ENCODE results near the gene EIF4G1. TPM values are rescaled to one million over a fixed set of nuclear protein-coding genes. Genes with fewer than 3 reads are reported as not detected.
A peak's percentile ranks its signal among the peaks of the same experiment; 100 is the strongest.

EIF4G1 gene
- total RNA-seq, 2 donors from 2014 or later, result 263 to 524 TPM

- H3K27me3 ChIP-seq, result no peaks in the 10 kb centered on the region
- intact Hi-C loops (cut with DNase I), result no loop called here
- no peak for DNase-seq
- TF ChIP-seq, protein P1, sequence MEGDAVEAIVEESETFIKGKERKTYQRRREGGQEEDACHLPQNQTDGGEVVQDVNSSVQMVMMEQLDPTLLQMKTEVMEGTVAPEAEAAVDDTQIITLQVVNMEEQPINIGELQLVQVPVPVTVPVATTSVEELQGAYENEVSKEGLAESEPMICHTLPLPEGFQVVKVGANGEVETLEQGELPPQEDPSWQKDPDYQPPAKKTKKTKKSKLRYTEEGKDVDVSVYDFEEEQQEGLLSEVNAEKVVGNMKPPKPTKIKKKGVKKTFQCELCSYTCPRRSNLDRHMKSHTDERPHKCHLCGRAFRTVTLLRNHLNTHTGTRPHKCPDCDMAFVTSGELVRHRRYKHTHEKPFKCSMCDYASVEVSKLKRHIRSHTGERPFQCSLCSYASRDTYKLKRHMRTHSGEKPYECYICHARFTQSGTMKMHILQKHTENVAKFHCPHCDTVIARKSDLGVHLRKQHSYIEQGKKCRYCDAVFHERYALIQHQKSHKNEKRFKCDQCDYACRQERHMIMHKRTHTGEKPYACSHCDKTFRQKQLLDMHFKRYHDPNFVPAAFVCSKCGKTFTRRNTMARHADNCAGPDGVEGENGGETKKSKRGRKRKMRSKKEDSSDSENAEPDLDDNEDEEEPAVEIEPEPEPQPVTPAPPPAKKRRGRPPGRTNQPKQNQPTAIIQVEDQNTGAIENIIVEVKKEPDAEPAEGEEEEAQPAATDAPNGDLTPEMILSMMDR (IDR thresholded peaks at IDR 0.05), result no peak
- no peak overlapping the region for H3K9ac ChIP-seq (ENCODE audit: low read depth in 2 of 2, low read length in 2 of 2)
- no peak overlapping the region for H3K27ac ChIP-seq
- H3K4me3 ChIP-seq, result no peak overlapping the region
- H3K9me3 ChIP-seq, result no peaks in the 10 kb centered on the region
- no peaks in the 10 kb centered on the region for H3K4me1 ChIP-seq
- peaks cover 19% of the 10 kb centered on the region for H3K36me3 ChIP-seq
Measured at GRCh38 chr3:184307915-184308314, 6.5 kb upstream of the EIF4G1 start.

GRCh38 chr3:184308744-184309143 lies 5.7 kb upstream of the EIF4G1 start:
- H3K27me3 ChIP-seq, result no peaks in the 10 kb centered on the region
- H3K4me1 ChIP-seq, result no peaks in the 10 kb centered on the region
- TF ChIP-seq, protein P1 (IDR thresholded peaks at IDR 0.05), result no peak
- intact Hi-C loops (cut with DNase I), result no loop called here
- no peak for DNase-seq
- no peak overlapping the region for H3K27ac ChIP-seq
- no peak overlapping the region for H3K4me3 ChIP-seq
- no peaks in the 10 kb centered on the region for H3K9me3 ChIP-seq
- H3K36me3 ChIP-seq, result peaks cover 18% of the 10 kb centered on the region
- H3K9ac ChIP-seq (ENCODE audit: low read depth in 2 of 2, low read length in 2 of 2), result no peak overlapping the region

GRCh38 chr3:184311633-184312032 lies 2.8 kb upstream of the EIF4G1 start:
- no peaks in the 10 kb centered on the region for H3K27me3 ChIP-seq
- TF ChIP-seq, protein P1 (IDR thresholded peaks at IDR 0.05), result no peak
- no peak overlapping the region for H3K27ac ChIP-seq
- H3K4me3 ChIP-seq, result no peak overlapping the region
- peaks cover 8% of the 10 kb centered on the region for H3K36me3 ChIP-seq
- no peaks in the 10 kb centered on the region for H3K9me3 ChIP-seq
- H3K9ac ChIP-seq (ENCODE audit: low read depth in 2 of 2, low read length in 2 of 2), result no peak overlapping the region
- peaks cover under 1% of the 10 kb centered on the region for H3K4me1 ChIP-seq
- intact Hi-C loops (cut with DNase I), result no loop called here
- DNase-seq, result no peak

DNA sequence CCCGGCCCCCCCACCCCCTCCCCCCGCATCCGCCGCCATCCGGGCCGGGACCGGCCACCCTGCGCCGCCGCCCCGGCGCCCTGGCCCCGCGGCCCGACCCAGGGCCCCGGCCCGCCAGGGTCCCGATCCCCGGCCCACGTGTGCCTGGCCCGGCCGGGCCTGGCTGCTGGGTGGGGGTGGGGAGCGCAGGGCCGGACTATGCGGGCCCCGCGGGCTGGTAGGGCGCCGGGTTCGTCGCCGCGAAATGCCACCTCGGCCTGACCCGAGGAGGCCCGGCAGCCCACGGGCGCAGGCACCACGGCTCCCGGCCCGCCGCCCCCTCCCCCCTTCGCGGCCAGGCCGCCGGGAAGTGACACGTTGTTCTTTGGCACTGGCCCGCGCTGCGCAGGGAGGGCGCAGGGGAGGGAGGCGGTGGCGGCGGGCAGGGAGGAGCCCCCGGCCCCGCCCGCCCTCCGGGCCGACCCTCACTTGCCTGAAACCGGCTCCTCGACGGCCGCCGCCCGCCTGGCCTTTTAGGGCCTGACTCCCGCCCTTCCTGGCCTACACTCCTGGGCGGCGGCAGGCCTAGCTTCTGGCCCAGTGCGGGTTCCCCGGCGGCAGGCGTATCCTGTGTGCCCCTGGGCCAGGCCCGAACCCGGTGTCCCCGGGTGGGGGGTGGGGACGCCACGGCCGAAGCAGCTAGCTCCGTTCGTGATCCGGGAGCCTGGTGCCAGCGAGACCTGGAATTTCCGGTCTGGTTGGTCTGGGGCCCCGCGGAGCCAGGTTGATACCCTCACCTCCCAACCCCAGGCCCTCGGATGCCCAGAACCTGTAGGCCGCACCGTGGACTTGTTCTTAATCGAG lies 515 bp downstream of the EIF4G1 start:
- peaks cover 15% of the 10 kb centered on the region for H3K4me1 ChIP-seq
- H3K9me3 ChIP-seq, result no peaks in the 10 kb centered on the region
- H3K9ac ChIP-seq (ENCODE audit: low read depth in 2 of 2, low read length in 2 of 2), result peak overlapping the region; percentile 96 to 97

GRCh38 chr3:184315543-184315867 lies 1.1 kb downstream of the EIF4G1 start:
- peak overlapping the region; percentile 66 for H3K4me3 ChIP-seq
- intact Hi-C loops (cut with DNase I), result no loop called here
- peak overlapping the region; percentile 86 for H3K27ac ChIP-seq
- no peaks in the 10 kb centered on the region for H3K9me3 ChIP-seq
- no peak for DNase-seq
- H3K36me3 ChIP-seq, result no peaks in the 10 kb centered on the region
- peak overlapping the region; percentile 96 to 97 for H3K9ac ChIP-seq (ENCODE audit: low read depth in 2 of 2, low read length in 2 of 2)
- H3K27me3 ChIP-seq, result no peaks in the 10 kb centered on the region
- peaks cover 15% of the 10 kb centered on the region for H3K4me1 ChIP-seq
- TF ChIP-seq, protein P1 (IDR thresholded peaks at IDR 0.05), result no peak

More for the DNA sequence above, 515 bp downstream of the EIF4G1 start:
- peak overlapping the region; percentile 66 for H3K4me3 ChIP-seq
- DNase-seq, result peak; percentile 79
- peak overlapping the region; percentile 86 for H3K27ac ChIP-seq
- TF ChIP-seq, protein P1 (IDR thresholded peaks at IDR 0.05), result no peak
- H3K36me3 ChIP-seq, result no peaks in the 10 kb centered on the region
- intact Hi-C loops (cut with DNase I), result no loop called here
- no peaks in the 10 kb centered on the region for H3K27me3 ChIP-seq
